ENCODE data around the gene KCNE2. TPM values are rescaled to one million over a fixed set of nuclear protein-coding genes. Genes with fewer than 3 reads are reported as not detected.

The KCNE2 gene
- not detected in 2 replicates for total RNA-seq

DNA sequence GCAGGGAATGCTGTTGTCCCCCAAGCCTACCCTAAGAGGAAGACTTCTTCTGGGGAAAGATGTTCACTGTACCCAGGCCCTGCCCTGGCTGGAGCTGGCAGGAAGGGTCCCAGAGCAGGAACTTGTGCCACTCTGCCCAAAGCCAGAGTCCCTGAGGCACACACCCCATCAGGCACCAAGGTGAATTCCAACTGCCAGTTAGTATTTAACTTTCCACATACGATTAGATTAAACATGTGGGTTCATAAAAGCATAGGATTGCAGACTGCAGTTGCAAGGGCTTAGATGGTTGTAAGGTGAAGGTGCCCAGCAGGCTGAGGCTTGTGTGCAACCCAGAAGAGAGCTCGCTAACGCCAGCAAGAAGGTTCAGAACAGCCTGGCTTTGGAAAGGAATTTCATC is at the start of gene KCNE2:
Gene KCNE2 (plus strand): TSS at position 274 of the 400 bp plus-strand sequence. CDS start 6,473 bp downstream, outside the sequence.

DNA sequence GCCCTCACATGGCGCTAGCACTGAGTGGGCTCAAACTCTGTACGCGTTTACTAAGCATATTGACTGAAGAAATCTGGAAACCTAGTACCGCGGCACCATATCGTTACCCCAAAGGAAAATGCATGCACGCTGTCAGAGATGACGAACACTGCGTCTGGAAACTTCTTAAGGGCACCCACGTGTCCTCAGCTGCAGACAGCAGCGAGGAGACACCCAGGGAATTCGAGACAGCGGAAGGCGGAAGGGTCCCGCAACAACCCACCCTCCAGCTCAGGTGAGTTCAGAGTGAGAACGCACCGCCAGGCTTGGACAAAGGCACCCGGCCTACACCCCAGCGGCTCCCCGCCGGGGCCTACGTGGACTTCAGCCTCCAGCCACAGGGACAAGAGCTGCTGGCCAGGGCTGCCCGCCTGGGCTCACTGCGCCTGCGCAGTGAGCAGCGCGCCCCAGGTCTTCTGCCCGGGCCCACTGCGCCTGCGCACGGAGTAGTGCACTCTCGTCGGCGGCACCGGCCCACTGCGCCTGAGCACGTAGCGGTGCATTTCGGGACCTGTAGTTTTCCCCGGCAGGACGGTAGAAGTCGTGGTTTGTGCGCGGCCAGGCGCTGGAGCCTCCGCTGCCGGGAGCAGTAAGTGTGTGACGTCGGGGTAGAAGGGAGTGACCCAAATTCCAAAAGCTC is 11.3 kb downstream of the KCNE2 start, which contains the start of gene SMIM11:
Gene SMIM11 (plus strand): TSS at position 568 of the 679 bp plus-strand sequence. CDS start 3,998 bp downstream, outside the sequence.

Other genes starting within 250 kb of the KCNE2 start
- 5.1 and 10.4 TPM in 2 replicates for gene SMIM11, start 11.5 kb downstream of the KCNE2 start, total RNA-seq
- not detected in 2 replicates for gene SMIM34, start 59.9 kb downstream of the KCNE2 start, total RNA-seq
- under 0.01 and 0.29 TPM in 2 replicates for gene KCNE1, start 148.2 kb downstream of the KCNE2 start, total RNA-seq

All from smooth muscle cell of trachea (primary cell).